ENCODE data around the gene CROCC. TPM values are rescaled to one million over a fixed set of nuclear protein-coding genes. Genes with fewer than 3 reads are reported as not detected.
"Not testable (repeated sequence)": the region's sequence is repeated elsewhere in the genome, so short reads cannot be mapped to it uniquely, and the experiment has no call there.

The CROCC gene
- total RNA-seq, 4 donors from 2014 or later = 22.3 to 164 (median 68.4) TPM

GRCh38 chr1:16913181-16913832, 8.4 kb upstream of the CROCC start:
- Histone ChIP-seq H3K4me1 (peaks cover 0 to 26% (median 13%) of the 10 kb centered on the region in 4 donors), H3K4me3 (peak overlapping the region; percentile 52 to 85 (median 68)), H3K9me3 (no peaks in the 10 kb centered on the region), H3K27ac (peak overlapping the region; percentile 45 to 90 (median 78)), H3K27me3 (no peaks in the 10 kb centered on the region), H3K36me3 (no peaks in the 10 kb centered on the region)
- 48 to 49% methylated on average over 36 of the region's 36 CpGs for WGBS, 2 donors
- no peak for TF ChIP-seq EP300 (IDR thresholded peaks at IDR 0.05)
- TF ChIP-seq CTCF (IDR thresholded peaks at IDR 0.05) = no peak
- TF ChIP-seq POLR2A (IDR thresholded peaks at IDR 0.05) = no peak
- DNase-seq (ENCODE audit: low spot score in 2 of 2) = no peak

- TF ChIP-seq POLR2A (IDR thresholded peaks at IDR 0.05) (peak; percentile 62 to 83), CTCF (IDR thresholded peaks at IDR 0.05) (peak in 2 of 5 experiments; percentile 35 to 53), EP300 (IDR thresholded peaks at IDR 0.05) (peak in 1 of 2 donors; percentile 78)
- Histone ChIP-seq H3K27me3 (no peaks in the 10 kb centered on the region), H3K9me3 (no peaks in the 10 kb centered on the region), H3K36me3 (no peaks in the 10 kb centered on the region), H3K27ac (peak overlapping the region; percentile 76 to 94 (median 90)), H3K4me3 (peak overlapping the region; percentile 67 to 85 (median 74)), H3K4me1 (peaks cover 0 to 26% (median 13%) of the 10 kb centered on the region in 4 donors)
- peak; percentile 85 to 90 for DNase-seq (ENCODE audit: low spot score in 2 of 2)
- WGBS, 2 donors = 1% methylated on average over 41 to 75 of the region's 109 CpGs
Measured at GRCh38 chr1:16913833-16914662, 7.7 kb upstream of the CROCC start.

- H3K27me3 ChIP-seq; DNase-seq (ENCODE audit: low spot score in 2 of 2); H3K36me3 ChIP-seq; H3K9me3 ChIP-seq: not testable (repeated sequence)
- Histone ChIP-seq H3K27ac (peak overlapping the region in 3 of 4 donors; percentile 89 to 94 (median 90)), H3K4me3 (peak overlapping the region in 2 of 4 donors; percentile 79 to 85), H3K4me1 (peaks cover 0 to 26% (median 13%) of the 10 kb centered on the region in 4 donors)
- 42% methylated on average over 15 of the region's 15 CpGs for WGBS, 2 donors
Measured at GRCh38 chr1:16914928-16915626, 6.7 kb upstream of the CROCC start.

GRCh38 chr1:16915627-16915973, 6.1 kb upstream of the CROCC start:
- Histone ChIP-seq H3K27ac (no peak overlapping the region), H3K27me3 (no peaks in the 10 kb centered on the region), H3K4me1 (peaks cover 0 to 26% (median 13%) of the 10 kb centered on the region in 4 donors), H3K36me3 (no peaks in the 10 kb centered on the region), H3K4me3 (no peak overlapping the region), H3K9me3 (no peaks in the 10 kb centered on the region)
- TF ChIP-seq CTCF (IDR thresholded peaks at IDR 0.05) (no peak), EP300 (IDR thresholded peaks at IDR 0.05) (no peak), POLR2A (IDR thresholded peaks at IDR 0.05) (no peak)
- 51 to 56% methylated on average over 4 of the region's 4 CpGs for WGBS, 2 donors
- no peak for DNase-seq (ENCODE audit: low spot score in 2 of 2)

GRCh38 chr1:16916036-16916880, 5.5 kb upstream of the CROCC start:
- not testable (repeated sequence) for H3K4me3 ChIP-seq; H3K36me3 ChIP-seq; H3K27me3 ChIP-seq; H3K27ac ChIP-seq; H3K9me3 ChIP-seq; DNase-seq (ENCODE audit: low spot score in 2 of 2)
- WGBS, 2 donors = 67 to 71% methylated on average over 10 of the region's 10 CpGs
- peaks cover 0 to 29% (median 13%) of the 10 kb centered on the region in 4 donors for H3K4me1 ChIP-seq
